SJCRH30 (cell line): ENCODE data around the gene GCKR. TPM values are rescaled to one million over a fixed set of nuclear protein-coding genes. Genes with fewer than 3 reads are reported as not detected.

Experiments
- DNase-seq, 2 experiments: peaks; one replicate each; pipeline ENCODE4 v3.0.0-alpha.2; 2015 to 2020
- H3K27ac ChIP-seq: fragments of 250-450 bp; sonication (Bioruptor Pico); 2 replicates; pipeline ENCODE4 v1.5.1; 2020; ENCODE audit warnings: mild to moderate bottlenecking, moderate library complexity
- H3K27me3 ChIP-seq: fragments of 250-450 bp; sonication (Bioruptor Pico); 2 replicates; pipeline ENCODE4 v1.5.1; 2020; ENCODE audit warnings: mild to moderate bottlenecking, moderate library complexity
- H3K36me3 ChIP-seq: fragments of 250-450 bp; sonication (Bioruptor Pico); 2 replicates; pipeline ENCODE4 v1.5.1; 2020; ENCODE audit warnings: mild to moderate bottlenecking, moderate library complexity
- H3K4me1 ChIP-seq: fragments of 250-450 bp; sonication (Bioruptor Pico); 2 replicates; pipeline ENCODE4 v1.5.1; 2020; ENCODE audit warnings: mild to moderate bottlenecking, moderate library complexity
- H3K4me3 ChIP-seq: fragments of 250-450 bp; sonication (Bioruptor Pico); 2 replicates; pipeline ENCODE4 v1.5.1; 2020; ENCODE audit warnings: mild to moderate bottlenecking, moderate library complexity
- H3K9me3 ChIP-seq: fragments of 250-450 bp; sonication (Bioruptor Pico); replicated peaks from 2 replicates; pipeline ENCODE4 v1.5.1; 2020; ENCODE audit warnings: mild to moderate bottlenecking, moderate library complexity
- total RNA-seq: library from RNA; depleted of rRNA; stranded (reverse); fragments of >200 nt; shearing (Covaris generic); gene quantifications from 2 replicates; pipeline ENCODE4 v1.2.3, GENCODE V29; 2014

The GCKR gene
- total RNA-seq, 1 experiment from 2014 or later, result not detected

GRCh38 chr2:27494944-27495554 lies 1.6 kb upstream of the GCKR start, which contains the start of gene FNDC4:
Gene FNDC4, minus strand, starts transcription at chr2:27495200. Its CDS starts 521 bp downstream, at chr2:27494679.
- DNase-seq, result peak; percentile 25 to 34
- H3K27ac ChIP-seq, result no peak within 1 kb of the TSS

GRCh38 chr2:27495840-27496356 lies 741 bp upstream of the GCKR start:
- DNase-seq, result no peak
- no peaks in the 10 kb centered on the region; the same call in 1 of the 2 replicates for H3K4me1 ChIP-seq

More at GRCh38 chr2:27494944-27495554, 1.6 kb upstream of the GCKR start, which contains the start of gene FNDC4:
- Histone ChIP-seq H3K36me3 (no peaks in the 10 kb centered on the region), H3K4me3 (peak within 1 kb of the TSS; percentile 61), H3K9me3 (no peaks in the 10 kb centered on the region), H3K4me1 (no peaks in the 10 kb centered on the region), H3K27me3 (peaks cover 14% of the 10 kb centered on the region)

GRCh38 chr2:27497288-27497627 lies 619 bp downstream of the GCKR start:
- Histone ChIP-seq H3K9me3 (no peaks in the 10 kb centered on the region), H3K4me3 (no peak overlapping the region), H3K4me1 (peaks cover 3% of the 10 kb centered on the region; the same call in 1 of the 2 replicates), H3K36me3 (no peaks in the 10 kb centered on the region), H3K27me3 (peaks cover 14% of the 10 kb centered on the region), H3K27ac (no peak overlapping the region)
- DNase-seq, result no peak

More at GRCh38 chr2:27495840-27496356, 741 bp upstream of the GCKR start:
- Histone ChIP-seq H3K36me3 (no peaks in the 10 kb centered on the region), H3K27me3 (peaks cover 14% of the 10 kb centered on the region), H3K9me3 (no peaks in the 10 kb centered on the region), H3K27ac (no peak overlapping the region), H3K4me3 (peak overlapping the region; percentile 61; the same call in 1 of the 2 replicates)

GRCh38 chr2:27498975-27499374 lies 2.3 kb downstream of the GCKR start:
- no peak overlapping the region for H3K27ac ChIP-seq
- peaks cover 14% of the 10 kb centered on the region for H3K27me3 ChIP-seq
- H3K4me3 ChIP-seq, result no peak overlapping the region
- H3K36me3 ChIP-seq, result no peaks in the 10 kb centered on the region
- DNase-seq, result no peak
- no peaks in the 10 kb centered on the region for H3K9me3 ChIP-seq
- H3K4me1 ChIP-seq, result peaks cover 3% of the 10 kb centered on the region; the same call in 1 of the 2 replicates

GRCh38 chr2:27501042-27501441 lies 4.4 kb downstream of the GCKR start:
- no peaks in the 10 kb centered on the region for H3K36me3 ChIP-seq
- no peak overlapping the region for H3K27ac ChIP-seq
- DNase-seq, result peak; percentile 28 to 56
- H3K4me1 ChIP-seq, result peaks cover 3% of the 10 kb centered on the region; the same call in 1 of the 2 replicates
- H3K27me3 ChIP-seq, result peaks cover 6% of the 10 kb centered on the region
- H3K9me3 ChIP-seq, result no peaks in the 10 kb centered on the region
- H3K4me3 ChIP-seq, result no peak overlapping the region

GRCh38 chr2:27502142-27502541 lies 5.5 kb downstream of the GCKR start:
- Histone ChIP-seq H3K27me3 (no peaks in the 10 kb centered on the region; the same call in 1 of the 2 replicates), H3K36me3 (no peaks in the 10 kb centered on the region), H3K4me1 (peaks cover 3% of the 10 kb centered on the region; the same call in 1 of the 2 replicates), H3K27ac (no peak overlapping the region), H3K9me3 (no peaks in the 10 kb centered on the region), H3K4me3 (no peak overlapping the region)
- DNase-seq, result no peak

GRCh38 chr2:27506587-27506986 lies 9.9 kb downstream of the GCKR start:
- no peaks in the 10 kb centered on the region for H3K36me3 ChIP-seq
- H3K4me1 ChIP-seq, result peaks cover 7% of the 10 kb centered on the region
- DNase-seq, result no peak
- H3K4me3 ChIP-seq, result no peak overlapping the region
- peaks cover 5% of the 10 kb centered on the region; the same call in 1 of the 2 replicates for H3K27me3 ChIP-seq
- H3K27ac ChIP-seq, result no peak overlapping the region
- H3K9me3 ChIP-seq, result 0 out of 2 replicates have a peak, but pooled peaks cover 4% of the 10 kb centered on the region

- Histone ChIP-seq H3K36me3 (no peaks in the 10 kb centered on the region), H3K4me3 (no peak overlapping the region), H3K9me3 (0 out of 2 replicates have a peak, but pooled peaks cover 4% of the 10 kb centered on the region), H3K27me3 (peaks cover 5% of the 10 kb centered on the region; the same call in 1 of the 2 replicates), H3K27ac (no peak overlapping the region), H3K4me1 (peaks cover 7% of the 10 kb centered on the region)
- no peak for DNase-seq
These were observed 10.7 kb downstream of the GCKR start for GRCh38 chr2:27507293-27507692.

GRCh38 chr2:27509326-27509725 lies 12.7 kb downstream of the GCKR start:
- no peak overlapping the region for H3K4me3 ChIP-seq
- H3K9me3 ChIP-seq, result 0 out of 2 replicates have a peak, but pooled peaks cover 4% of the 10 kb centered on the region
- H3K4me1 ChIP-seq, result peaks cover 7% of the 10 kb centered on the region
- no peaks in the 10 kb centered on the region for H3K36me3 ChIP-seq
- H3K27me3 ChIP-seq, result peaks cover 5% of the 10 kb centered on the region; the same call in 1 of the 2 replicates
- peak; percentile 82 to 90 for DNase-seq
- no peak overlapping the region for H3K27ac ChIP-seq

GRCh38 chr2:27518113-27518781 lies 21.6 kb downstream of the GCKR start:
- Histone ChIP-seq H3K9me3 (no peaks in the 10 kb centered on the region), H3K4me1 (no peaks in the 10 kb centered on the region), H3K4me3 (no peak overlapping the region), H3K27me3 (peaks cover 6% of the 10 kb centered on the region), H3K27ac (no peak overlapping the region), H3K36me3 (no peaks in the 10 kb centered on the region)
- DNase-seq, result no peak

- no peak for DNase-seq
- no peaks in the 10 kb centered on the region for H3K4me1 ChIP-seq
- H3K27me3 ChIP-seq, result peaks cover 6% of the 10 kb centered on the region
- no peaks in the 10 kb centered on the region for H3K36me3 ChIP-seq
- no peak overlapping the region for H3K4me3 ChIP-seq
- H3K9me3 ChIP-seq, result no peaks in the 10 kb centered on the region
- no peak overlapping the region for H3K27ac ChIP-seq
These were observed 22.1 kb downstream of the GCKR start for GRCh38 chr2:27518782-27519113.

GRCh38 chr2:27520316-27520715 lies 23.7 kb downstream of the GCKR start:
- no peak overlapping the region for H3K4me3 ChIP-seq

GRCh38 chr2:27522400-27522945 lies 25.8 kb downstream of the GCKR start:
- Histone ChIP-seq H3K4me1 (no peaks in the 10 kb centered on the region), H3K27me3 (peaks cover 6% of the 10 kb centered on the region), H3K4me3 (no peak overlapping the region), H3K27ac (no peak overlapping the region), H3K9me3 (no peaks in the 10 kb centered on the region), H3K36me3 (no peaks in the 10 kb centered on the region)
- no peak for DNase-seq

More at GRCh38 chr2:27520316-27520715, 23.7 kb downstream of the GCKR start:
- Histone ChIP-seq H3K27ac (no peak overlapping the region), H3K36me3 (no peaks in the 10 kb centered on the region), H3K4me1 (no peaks in the 10 kb centered on the region), H3K27me3 (peaks cover 6% of the 10 kb centered on the region), H3K9me3 (no peaks in the 10 kb centered on the region)
- DNase-seq, result no peak

GRCh38 chr2:27527182-27527581 lies 30.5 kb downstream of the GCKR start:
- DNase-seq, result no peak
- Histone ChIP-seq H3K4me1 (no peaks in the 10 kb centered on the region), H3K27ac (no peak overlapping the region), H3K27me3 (no peaks in the 10 kb centered on the region), H3K4me3 (no peak overlapping the region), H3K36me3 (no peaks in the 10 kb centered on the region), H3K9me3 (no peaks in the 10 kb centered on the region)

GRCh38 chr2:27531983-27532382 lies 35.3 kb downstream of the GCKR start:
- Histone ChIP-seq H3K27me3 (0 out of 2 replicates have a peak, but pooled peaks cover 9% of the 10 kb centered on the region), H3K9me3 (no peaks in the 10 kb centered on the region; the same call in 1 of the 2 replicates), H3K36me3 (no peaks in the 10 kb centered on the region), H3K4me3 (no peak overlapping the region), H3K4me1 (no peaks in the 10 kb centered on the region), H3K27ac (no peak overlapping the region)
- DNase-seq, result no peak
